T47D (cell line): ENCODE data around the gene PLXNA3.
A peak's percentile ranks its signal among the peaks of the same experiment; 100 is the strongest.

Experiments
- DNase-seq, 2 experiments: peaks; one replicate each; pipeline versions ENCODE4 v3.0.0 to v3.0.0-alpha.2; 2011 to 2012; ENCODE audit warnings: low read depth in 1 of 2, low spot score in 1 of 2
- JUND ChIP-seq: IDR thresholded peaks from 2 replicates; pipeline ENCODE4 v1.6.1; 2012; ENCODE audit warnings: low read depth
- in situ Hi-C: cut with HindIII; loops from 2 replicates; pipeline ENCODE4 v1.10.0; 2016; ENCODE audit warnings: low sequenced_read_pairs, low pct_unique_long_range_greater_than_20kb

PLXNA3 gene

DNA sequence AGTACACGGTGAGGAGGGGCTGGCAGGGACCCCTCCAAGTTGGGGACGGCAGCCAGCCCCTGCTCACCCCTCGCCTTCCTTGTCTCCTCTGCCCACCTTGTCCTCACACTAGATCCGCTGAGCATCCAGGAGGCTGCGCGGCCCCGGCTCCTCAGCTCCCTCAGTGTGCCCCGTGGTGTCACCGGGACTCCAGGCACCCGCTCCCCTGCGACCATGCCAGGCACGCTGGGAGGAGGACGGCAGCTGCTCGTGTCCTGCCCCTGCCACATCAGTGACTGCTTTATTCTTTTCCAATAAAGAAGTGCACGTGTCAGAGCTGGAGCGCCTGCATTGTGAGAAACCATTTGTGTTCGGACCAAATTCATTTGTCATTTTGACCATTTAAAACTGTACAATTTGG is 7.8 kb upstream of the PLXNA3 start:
- TF ChIP-seq JUND, result no peak
- in situ Hi-C loops, result no loop called here

DNA sequence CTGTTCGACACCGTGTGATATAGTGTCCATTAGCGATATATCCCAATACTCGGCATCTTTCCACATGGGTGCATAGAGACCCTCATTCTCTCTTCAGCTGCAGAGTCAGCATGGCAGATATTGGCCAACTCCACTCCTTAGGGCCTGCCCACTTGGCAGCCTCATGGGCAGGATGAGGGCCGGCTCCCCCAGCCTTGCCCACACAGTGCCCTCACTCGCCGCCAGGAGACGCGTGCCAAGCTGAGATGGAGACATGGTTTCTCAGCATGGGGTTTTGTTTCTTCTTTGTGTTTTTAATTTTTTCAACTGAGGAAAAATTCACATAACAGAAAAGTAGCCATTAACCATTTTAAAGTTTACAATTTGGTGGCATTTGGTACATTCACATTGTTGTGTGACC is 5.3 kb upstream of the PLXNA3 start:
- in situ Hi-C loops, result no loop called here
- DNase-seq, result no peak
- TF ChIP-seq JUND, result no peak

More for the DNA sequence above, 7.8 kb upstream of the PLXNA3 start:
- DNase-seq, result no peak

DNA sequence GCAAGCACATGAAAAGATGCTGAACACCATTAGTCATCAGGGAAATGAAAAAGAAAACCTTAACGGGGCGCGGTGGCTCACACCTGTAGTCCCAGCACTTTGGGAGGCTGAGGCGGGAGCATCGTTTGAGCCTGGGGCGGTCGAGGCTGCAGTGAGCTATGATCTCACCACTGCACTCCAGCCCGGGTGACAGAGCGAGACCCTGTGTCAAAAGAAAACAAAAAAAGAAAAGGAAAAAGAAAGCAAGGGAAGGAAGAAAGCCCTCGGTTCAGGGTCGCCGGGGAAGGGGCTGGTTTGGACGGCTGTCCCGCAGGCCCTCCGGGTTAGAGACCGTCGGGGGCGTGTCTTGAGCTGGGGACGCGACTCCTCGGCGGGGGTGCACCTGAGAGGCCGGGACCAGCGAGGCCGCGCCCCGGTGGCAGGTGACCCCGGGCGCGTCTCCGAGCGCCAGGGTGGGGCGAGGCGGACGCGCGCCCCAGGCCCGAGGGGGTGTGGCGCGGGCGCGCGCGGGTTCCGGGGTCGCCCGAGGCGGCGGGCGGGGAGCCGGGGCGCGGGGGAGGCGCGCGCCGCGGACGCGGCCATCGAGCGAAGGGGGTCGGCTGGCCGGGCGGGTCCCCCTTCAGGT is 478 bp upstream of the PLXNA3 start:
- DNase-seq, result peak in 1 of 2 experiments; percentile 52
- in situ Hi-C loops, result no loop called here
- TF ChIP-seq JUND, result no peak

DNA sequence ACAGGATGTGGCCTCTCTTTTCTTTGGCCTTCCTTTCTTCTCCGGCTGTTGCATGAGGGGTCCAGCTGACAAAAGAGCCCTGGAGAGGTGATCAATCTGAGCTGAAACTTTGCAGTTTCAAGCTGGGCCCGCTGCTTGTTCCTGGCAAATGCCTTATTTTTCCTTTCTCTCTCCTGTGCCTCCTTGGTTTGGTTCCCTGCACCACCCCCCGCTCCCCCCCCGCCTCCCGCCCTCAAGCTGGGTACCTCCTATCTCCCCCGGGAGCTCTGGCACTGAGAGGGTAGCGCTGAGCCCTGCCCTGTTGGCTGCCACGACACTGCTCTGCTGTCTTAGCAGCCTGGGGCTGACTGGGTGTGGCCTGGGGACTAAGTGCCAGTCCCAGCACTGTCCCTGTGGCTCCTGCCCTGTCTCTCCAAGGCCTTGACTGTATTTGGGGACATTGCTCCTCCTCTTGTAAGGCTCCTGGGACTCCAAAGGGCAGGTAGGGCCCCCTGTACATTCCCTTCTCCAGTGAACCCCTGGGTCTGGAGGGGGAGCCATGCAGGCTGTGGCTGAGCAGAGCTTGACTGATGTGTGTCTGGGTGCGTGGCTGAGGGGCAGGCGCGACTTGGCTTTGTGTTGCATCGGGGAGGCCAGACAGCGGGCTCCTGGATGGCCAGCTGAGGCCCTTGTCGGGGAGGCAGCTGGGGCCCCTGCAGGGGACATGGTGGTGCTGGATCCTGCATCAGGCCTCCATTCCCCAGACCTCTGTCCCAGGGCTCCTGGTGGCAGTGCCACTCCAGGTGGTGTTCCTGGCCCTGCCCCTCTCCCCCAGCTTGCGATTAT is 1.1 kb downstream of the PLXNA3 start:
- peak in 1 of 2 experiments; percentile 49 for DNase-seq
- no peak for TF ChIP-seq JUND
- in situ Hi-C loops, result no loop called here

DNA sequence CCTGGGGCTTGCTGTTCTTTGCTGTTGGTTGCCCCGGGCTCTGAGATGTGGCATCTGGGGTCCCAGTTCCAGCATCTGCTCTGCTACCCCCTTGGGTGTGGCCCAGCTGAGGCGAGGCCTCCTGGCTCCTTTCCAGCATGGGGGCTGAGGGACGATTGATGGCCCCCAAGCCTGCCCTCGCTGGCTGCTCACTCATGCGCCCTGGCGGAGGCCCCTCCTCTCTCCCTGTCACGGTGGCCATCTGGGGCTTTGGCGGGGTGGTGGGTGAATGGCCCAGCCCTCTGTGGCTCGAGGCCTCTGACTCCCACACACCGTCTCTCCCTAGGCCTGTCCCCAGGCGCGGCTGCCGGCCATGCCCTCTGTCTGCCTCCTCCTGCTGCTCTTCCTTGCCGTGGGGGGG is 1.8 kb downstream of the PLXNA3 start:
- no peak for TF ChIP-seq JUND
- in situ Hi-C loops, result no loop called here

DNA sequence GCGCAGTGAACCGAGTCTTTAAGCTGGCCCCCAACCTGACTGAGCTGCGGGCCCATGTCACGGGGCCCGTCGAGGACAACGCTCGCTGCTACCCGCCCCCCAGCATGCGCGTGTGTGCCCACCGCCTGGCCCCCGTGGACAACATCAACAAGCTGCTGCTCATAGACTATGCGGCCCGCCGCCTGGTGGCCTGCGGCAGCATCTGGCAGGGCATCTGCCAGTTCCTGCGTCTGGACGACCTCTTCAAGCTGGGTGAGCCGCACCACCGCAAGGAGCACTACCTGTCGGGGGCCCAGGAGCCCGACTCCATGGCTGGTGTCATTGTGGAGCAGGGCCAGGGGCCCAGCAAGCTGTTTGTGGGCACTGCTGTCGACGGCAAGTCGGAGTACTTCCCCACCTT is 2.2 kb downstream of the PLXNA3 start:
- no peak for TF ChIP-seq JUND
- DNase-seq, result no peak
- in situ Hi-C loops, result no loop called here

More for the DNA sequence above, 1.8 kb downstream of the PLXNA3 start:
- no peak for DNase-seq

DNA sequence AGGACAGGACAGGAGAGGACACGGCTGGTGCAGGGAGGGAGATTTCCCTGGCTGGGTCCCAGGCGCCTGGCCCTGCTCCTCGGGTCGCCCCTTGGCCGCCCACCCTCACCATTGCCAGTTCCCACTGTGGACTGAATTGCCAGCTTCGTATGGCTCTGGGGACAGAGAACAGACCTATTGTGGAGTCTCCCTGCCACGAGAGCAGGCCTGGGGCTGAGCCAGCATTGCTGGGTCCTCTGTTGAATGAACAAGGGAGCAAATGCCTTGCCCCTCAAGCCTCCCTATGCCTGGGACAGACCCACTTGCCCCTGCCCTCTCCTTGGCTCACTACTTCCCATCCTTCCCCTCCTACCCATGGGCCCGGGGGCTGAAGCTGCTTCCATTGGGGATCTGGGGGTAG is 4.3 kb downstream of the PLXNA3 start:
- TF ChIP-seq JUND, result no peak
- no peak for DNase-seq
- in situ Hi-C loops, result no loop called here

DNA sequence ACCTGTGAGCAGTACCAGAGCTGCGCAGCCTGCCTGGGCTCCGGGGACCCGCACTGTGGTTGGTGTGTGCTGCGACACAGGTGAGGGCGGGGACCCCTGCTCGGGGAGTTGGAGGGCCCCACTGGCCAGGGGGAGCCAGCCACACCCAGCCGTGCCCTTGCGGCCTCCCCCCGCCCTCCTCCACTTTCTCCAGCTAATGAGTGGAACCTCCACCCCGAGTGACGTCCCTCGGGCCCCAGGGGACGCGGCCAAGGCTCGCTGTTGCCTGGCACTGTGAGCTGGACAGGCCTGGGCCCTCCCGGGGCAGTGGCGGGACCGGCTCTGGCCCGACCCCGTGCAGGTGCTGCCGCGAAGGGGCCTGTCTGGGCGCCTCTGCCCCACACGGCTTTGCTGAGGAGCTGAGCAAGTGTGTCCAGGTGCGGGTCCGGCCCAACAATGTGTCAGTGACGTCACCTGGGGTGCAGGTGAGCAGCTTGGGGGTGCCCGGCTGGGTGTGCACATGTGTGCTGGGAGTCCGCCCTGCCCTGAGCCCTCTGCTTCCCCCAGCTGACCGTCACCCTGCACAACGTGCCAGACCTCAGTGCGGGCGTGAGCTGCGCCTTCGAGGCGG is 5.6 kb downstream of the PLXNA3 start:
- in situ Hi-C loops, result no loop called here
- no peak for DNase-seq
- no peak for TF ChIP-seq JUND

DNA sequence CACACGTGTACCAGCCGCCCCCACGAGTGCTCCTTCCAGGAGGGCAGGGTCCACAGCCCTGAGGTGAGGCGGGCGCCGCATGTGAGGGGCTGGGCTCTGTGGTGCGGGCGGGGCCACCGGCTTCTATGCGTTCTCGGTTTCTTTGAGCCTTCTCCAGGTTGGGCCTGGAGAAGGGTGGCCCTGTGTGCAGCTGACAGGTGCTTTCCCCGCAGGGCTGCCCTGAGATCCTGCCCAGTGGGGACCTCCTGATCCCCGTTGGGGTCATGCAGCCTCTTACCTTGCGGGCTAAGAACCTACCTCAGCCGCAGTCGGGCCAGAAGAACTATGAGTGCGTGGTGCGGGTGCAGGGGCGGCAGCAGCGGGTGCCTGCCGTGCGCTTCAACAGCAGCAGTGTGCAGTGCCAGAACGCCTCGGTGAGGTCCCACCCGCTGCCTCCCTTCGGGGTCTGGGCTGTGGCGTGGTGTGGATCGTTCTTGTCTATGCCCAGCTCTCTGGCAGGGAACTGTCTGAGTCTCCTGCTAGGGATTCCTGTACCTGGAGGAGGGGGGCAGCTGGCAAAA is 6.8 kb downstream of the PLXNA3 start:
- DNase-seq, result no peak
- TF ChIP-seq JUND, result no peak
- in situ Hi-C loops, result no loop called here

DNA sequence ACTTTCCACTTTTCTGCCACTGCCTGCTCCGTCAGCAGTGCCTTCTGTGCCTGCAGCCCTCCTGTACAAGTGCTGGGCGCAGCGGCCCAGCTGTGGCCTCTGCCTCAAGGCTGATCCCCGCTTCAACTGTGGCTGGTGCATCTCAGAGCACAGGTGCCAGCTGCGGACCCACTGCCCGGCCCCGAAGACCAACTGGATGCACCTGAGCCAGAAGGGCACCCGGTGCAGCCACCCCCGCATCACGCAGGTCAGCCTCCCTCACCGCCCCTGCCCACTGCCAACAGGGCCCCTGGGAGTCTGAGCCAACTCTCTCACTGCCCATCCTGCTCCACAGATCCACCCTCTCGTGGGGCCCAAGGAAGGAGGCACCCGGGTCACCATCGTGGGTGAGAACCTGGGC is 7.5 kb downstream of the PLXNA3 start:
- TF ChIP-seq JUND, result no peak
- in situ Hi-C loops, result no loop called here
- no peak for DNase-seq

DNA sequence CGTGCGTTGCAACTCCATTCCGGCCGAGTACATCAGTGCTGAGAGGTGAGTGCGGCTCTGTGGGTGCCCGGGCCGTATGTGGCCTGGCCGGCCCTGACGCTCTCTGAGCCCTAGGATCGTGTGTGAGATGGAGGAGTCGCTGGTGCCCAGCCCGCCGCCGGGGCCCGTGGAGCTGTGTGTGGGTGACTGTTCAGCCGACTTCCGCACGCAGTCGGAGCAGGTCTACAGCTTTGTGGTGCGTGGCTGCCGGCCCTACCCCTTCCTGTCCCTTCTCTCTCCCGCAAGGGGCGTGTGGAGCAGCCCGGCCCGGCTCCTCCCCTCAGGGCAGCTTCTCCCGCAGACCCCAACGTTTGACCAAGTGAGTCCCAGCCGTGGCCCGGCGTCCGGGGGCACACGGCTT is 8.0 kb downstream of the PLXNA3 start:
- TF ChIP-seq JUND, result no peak
- DNase-seq, result no peak
- in situ Hi-C loops, result no loop called here

DNA sequence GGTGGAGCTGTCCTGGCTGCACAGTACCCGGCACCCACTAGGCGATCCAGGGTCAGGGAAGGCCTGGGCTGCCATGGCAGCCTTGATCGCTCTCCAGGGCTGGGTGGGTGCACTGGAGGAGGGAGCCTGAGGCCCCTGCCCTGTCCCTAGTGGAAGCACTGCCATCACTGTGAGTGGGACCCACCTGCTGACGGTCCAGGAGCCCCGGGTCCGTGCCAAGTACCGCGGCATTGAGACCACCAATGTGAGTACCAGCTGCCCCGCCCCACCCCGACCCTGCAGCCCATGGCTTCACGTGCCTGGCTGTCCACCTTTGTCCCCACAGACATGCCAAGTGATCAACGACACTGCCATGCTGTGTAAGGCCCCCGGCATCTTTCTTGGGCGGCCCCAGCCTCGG is 8.8 kb downstream of the PLXNA3 start:
- in situ Hi-C loops, result no loop called here
- no peak for TF ChIP-seq JUND
- no peak for DNase-seq

DNA sequence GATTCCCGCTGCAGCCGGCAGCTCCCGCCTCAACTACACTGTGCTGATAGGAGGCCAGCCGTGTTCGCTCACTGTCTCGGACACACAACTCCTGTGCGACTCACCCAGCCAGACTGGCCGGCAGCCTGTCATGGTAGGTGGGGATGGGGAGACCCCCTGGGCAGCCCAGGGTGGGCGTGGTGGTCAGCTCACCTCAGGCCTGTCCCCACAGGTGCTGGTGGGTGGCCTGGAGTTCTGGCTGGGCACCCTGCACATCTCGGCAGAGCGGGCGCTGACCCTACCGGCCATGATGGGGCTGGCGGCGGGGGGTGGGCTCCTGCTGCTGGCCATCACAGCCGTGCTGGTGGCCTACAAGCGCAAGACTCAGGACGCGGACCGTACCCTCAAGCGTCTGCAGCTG is 9.5 kb downstream of the PLXNA3 start:
- no peak for DNase-seq
- in situ Hi-C loops, result no loop called here
- TF ChIP-seq JUND, result no peak
